Activated T-cell treated with anti-CD3 and anti-CD28 coated beads for 1 hour (primary cell): ENCODE results near the gene MED13.
"Not testable (repeated sequence)": the region's sequence is repeated elsewhere in the genome, so short reads cannot be mapped to it uniquely, and the experiment has no call there.

Experiments
- DNase-seq: peaks from one replicate; pipeline ENCODE4 v3.0.0-alpha.2; 2020; ENCODE audit warnings: low read depth

The MED13 gene

DNA sequence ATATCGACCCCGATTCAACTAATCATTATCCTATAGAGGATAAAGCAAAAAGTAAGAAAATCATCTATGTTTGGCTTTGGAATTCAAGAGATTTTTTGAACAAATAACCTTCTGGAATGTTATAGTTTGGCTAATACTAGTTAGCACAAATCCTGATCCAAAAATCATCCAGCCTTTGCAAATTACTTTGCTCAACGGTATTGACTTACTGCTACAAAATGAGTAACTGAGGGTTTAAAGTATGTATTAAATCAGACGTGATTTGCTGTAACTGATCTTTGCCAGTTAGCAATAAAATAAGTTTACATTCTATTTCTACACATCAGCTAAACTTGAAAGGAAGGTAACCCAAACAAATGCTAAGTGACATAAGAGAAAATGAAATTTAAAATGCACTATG, 6.5 kb downstream of the MED13 start:
- DNase-seq: no peak

DNA sequence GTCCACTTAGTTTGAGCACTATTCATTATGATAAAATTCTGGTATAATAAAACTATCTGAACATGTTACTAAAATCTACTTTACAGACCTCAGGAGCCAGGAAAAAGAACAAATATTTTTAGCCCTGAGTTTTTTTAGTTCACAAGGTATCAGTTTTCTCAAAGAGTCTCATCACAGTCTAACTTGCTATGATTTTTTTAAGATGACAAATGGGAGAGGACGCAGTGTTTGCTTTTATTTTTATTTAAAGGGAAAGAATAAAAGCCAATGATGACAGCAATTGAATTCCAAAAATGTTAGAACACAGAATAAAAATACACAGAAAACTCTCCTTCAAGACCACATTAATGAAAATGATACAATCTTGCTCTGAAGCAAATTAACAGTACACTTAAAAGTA, 7.4 kb downstream of the MED13 start:
- no peak for DNase-seq

DNA sequence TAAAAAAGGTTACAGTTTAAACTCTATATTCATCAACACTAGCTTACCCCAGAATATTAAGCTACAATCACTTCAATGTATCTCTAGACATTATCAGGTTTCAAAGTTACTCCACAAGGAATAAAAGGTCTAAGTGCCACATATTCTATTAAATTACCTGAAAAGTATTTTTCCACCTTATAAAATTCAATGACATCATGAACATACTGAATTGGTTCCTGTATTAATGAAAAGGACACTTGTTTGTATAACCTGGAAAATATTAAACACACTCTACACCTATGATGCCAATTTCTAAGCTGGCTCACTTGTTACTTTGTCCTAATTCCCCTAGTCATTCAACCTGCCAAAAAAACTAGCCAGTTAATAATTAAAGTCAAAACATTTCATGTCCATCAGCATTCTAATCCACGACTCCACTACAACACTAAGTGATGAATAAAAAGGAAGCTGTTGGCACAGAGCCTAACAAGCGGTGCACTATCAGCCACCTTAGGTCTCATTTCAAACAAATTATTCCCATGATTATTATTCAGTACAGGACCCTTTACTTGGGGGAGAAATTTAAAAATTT, 12.2 kb downstream of the MED13 start:
- no peak for DNase-seq

DNA sequence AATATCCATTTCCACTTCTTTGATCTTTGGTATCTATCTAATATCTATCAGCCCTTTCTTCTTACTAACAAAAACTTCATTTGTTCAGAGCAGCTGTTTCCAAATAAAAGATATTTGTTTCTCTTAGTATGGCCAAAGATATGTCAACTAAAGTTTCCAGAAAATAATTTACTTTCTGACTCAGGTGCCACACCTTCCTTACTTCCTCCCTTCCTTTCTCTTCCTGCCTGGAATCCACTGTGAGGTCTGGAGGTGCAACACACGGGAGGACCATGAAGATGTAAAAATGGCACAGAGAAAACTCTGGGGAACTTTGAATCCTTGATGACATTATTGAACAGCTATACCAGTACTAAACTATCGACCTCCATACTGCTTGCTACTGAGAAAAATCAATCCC, 14.0 kb downstream of the MED13 start:
- no peak for DNase-seq

DNA sequence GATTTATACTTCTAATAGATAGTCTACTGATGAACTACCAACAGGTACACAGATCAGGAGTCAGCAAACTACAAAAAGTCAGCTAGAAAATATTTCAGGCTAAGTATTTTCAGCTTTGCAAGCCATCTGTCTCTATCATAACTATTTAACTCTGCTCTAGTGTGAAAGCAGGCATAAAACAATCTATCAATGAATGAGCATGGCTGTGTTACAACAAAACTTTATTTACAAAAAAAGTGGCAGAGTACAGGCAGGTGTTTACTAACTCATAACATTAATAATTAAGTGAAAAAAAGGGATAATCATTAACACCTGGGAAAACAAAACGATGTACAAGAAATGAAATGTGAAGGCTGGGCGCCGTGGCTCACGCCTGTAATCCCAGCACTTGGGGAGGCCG, 15.8 kb downstream of the MED13 start:
- DNase-seq: no peak

DNA sequence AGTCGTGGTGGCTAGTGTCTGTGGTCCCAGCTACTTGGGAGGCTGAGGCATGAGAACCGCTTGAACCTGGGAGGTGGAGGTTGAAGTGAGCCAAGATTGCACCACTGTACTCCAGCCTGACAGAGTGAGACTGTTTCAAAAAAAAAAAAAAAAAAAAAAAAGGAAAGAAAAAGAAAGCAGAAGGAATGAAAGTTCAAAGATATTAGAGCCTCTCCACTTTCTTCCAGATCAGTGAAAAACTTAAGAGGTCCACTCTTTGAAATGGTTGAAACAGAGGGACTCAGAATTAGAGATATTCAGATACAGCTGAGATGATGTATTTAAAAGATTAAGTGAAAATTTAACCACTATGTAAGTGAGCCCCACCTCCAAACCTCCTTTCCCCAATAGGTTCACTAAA, 16.8 kb downstream of the MED13 start:
- no peak for DNase-seq

DNA sequence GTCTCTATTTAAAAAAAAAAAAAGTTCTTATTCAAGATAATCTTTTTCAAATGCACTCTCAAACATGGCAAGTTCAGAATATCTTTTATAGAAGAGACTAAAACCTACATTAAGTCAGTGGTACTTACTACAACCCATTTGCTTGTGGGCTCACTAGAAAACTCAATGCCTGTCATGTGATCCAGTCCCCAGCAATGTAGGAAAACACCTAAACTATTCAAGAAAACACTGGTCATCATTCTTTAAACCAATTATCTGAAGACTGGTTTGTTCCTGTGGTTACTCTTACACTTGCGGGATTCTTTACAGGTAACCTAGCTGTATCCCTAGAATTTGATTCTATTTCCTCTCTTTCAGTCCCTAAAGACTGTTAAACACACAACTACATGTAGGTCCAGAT, 19.6 kb downstream of the MED13 start:
- DNase-seq: no peak

DNA sequence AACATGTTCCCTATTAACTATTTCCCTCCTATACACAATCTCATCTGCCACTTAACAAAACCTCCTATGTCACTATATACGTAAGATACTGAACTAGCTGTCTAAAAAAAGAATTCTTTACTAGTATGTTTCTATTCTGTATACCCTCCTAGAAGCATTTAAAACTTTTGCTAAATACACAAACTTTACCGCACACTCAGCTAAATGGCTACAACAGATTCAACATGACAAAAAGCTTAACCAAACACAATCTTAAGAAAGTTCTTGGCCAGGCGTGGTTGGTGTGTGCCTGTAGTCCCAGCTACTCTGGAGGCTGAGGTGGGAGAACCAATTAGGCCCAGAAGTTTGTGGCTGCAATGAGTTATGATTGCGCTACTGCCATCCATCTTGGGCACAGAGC, 20.0 kb downstream of the MED13 start:
- no peak for DNase-seq

DNA sequence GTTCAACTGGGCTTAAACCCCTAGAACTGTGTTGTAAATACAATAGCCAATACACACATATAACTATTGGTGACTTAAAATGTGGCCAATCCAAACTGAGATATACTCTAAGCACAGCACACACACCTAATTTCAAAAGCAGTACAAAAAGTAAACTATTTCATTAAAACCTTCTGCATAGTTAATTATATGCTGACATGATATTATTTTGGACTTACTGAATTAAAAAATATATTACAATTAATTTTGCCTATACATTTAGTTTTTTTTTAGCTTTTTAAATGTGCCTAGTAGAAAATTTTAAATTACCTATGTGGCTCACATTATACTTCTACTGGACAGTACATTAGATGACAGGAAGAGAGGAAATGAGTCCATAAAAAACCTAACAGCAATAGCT, 21.5 kb downstream of the MED13 start:
- no peak for DNase-seq

DNA sequence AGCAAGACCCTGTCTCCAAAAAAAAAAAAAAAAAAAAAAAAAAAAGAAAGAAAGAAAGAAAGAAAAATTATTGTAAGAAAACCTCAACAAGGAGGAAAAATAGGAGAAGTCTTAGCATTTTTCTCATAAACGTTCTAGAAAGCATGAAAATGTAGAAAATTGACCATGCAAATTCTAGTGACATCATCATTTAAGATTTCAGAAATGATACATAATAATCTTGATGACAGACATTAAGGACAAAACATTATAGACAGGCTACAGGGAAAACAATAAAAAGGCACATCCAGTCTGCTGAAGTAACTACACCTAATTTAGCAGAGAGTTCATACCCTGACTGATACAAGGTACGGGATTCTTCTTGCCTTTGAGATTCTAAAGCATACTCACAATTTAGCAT, 21.9 kb downstream of the MED13 start:
- DNase-seq: no peak

DNA sequence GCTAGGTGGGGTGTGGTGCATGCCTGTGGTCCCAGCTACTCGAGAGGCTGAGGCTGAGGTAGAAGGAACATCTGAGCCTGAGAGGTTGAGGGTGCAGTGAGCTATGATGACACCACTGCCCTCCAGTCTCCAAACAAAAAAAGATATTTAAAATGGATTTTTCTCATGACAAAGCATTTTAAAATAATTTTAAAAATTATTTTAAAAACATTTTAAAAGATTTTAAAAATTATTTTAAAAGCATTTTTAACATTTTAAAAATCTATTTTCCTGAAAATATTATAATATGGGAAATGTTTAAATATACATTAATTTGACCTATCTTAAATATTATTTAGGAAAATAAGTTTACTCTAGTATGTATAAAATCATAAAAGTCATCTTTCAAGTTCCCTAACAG, 26.8 kb downstream of the MED13 start:
- DNase-seq: no peak

DNA sequence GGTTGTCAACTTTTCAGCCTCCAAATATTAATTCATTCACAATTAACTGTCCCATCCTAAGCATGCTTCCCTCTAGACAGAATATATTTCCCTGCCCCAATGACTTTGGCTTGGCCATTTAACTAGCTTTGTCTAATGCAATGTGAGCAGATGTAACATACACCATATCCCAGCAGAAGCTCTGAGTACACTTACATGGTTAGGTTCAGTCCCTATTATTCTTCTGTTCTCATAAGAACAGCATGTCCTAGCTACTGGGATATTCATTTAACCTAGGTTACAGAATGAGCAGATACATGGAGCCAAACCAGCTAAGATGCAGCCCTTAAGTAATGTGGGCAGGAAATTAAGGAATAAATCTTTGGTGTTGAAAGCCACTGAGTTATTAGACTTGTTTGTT, 31.8 kb downstream of the MED13 start:
- no peak for DNase-seq

DNA sequence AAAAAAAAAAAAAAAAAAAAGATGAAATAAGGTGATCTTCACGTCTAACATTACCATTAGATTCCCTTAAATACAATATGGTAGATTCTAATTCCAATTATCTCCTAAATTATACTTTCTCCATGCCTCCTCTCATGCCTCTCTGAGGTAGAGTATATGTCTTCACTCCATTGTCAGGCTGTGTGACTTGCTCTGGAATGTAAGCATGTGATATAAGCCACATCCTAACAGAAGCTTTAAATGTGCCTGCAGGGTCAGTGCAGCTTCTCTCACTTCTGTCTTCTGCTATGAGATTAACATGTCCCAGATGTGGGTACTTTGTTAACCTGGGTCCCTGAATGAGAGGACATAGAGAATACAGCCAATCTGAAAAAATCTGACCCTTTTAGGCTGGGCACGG, 32.6 kb downstream of the MED13 start:
- no peak for DNase-seq

DNA sequence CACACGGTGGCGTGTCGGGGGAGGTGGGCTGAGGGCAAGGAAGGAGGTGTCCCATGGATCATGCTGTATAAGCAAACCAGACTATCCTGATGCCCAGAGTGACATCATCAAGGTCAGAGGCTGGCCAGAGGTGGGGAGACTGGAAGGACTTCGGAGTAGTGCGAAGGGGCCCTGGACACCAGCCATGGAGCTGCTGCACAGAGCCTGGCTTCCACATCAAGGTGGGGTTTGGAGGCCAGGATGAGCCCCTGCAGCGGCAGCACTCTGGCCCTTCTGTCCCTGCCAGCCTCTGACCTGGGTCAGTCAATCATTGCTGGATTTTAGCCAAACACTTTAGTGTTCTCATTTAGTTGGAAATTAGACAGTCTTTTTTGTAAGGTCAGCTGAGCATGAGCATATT, 34.8 kb downstream of the MED13 start:
- DNase-seq: no peak

DNA sequence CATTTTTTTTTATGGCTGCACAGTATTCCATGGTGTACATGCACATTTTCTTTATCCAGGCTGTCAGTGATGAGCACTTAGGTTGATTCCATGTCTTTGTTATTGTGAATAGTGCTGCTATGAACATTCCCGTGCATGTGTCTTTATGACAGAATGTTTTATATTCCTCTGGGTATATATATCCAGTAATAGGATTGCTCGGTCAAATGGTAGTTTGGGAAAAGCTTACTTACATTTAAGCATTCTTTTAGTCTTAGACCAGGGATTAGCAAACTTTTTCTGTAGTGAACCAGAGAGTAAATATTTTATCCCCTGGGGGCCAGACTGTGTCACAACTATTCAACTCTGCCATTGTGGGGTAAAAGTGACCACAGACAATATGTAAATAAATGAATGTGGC, 40.2 kb downstream of the MED13 start:
- DNase-seq: no peak

DNA sequence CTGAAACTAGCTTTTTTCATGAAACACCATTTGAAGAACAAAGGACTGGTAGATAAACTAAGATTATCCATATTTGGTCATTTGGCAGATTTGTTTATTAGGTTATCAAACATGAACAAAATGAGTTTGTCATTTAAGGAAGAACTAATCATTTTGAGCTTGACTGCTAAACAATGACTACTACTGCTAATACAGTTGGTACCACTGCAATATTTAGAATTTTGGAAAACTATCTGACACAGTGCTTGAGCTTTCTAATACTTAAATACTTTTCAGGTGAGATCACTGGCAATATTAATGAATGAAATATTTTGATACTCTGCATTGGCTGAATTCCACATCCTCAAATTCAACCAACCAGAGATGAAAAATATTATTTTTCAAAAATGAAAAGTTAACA, 47.2 kb downstream of the MED13 start:
- no peak for DNase-seq

DNA sequence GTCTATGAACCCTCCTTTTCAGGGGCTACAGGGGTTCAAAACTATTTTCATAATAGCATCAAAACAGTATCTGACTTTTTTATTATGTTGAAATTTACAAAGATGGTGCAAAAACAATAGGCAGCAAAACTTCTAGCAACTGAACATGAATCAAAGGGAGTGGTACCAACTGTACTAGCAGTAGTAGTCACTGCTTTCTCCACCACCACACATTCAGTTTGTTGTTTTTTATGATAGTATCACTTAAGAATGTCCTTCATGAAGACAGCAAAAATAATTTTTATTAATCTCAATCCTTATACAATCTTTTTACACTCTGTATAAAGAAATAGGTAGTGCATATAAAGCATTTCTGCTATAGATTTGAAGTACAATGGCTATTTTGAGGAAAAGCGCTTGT, 47.6 kb downstream of the MED13 start:
- DNase-seq: no peak

DNA sequence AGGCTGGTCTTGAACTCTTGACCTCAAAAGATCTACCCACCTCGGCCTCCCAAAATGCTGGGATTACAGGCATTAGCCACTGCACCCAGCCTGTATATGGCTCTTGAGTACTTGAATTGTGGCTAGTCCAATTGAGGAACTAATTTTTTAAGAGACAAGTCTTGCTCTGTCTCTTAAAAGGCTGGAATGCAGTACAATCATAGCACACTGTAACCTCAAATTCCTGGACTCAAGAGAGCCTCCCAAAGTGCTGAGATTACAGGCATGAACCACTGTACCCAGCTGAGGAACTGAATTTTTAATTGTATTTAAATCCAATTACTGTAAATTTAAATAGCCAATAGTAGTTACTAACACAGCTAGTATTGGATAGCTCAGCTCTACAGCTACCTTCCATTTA, 50.6 kb downstream of the MED13 start:
- DNase-seq: no peak

DNA sequence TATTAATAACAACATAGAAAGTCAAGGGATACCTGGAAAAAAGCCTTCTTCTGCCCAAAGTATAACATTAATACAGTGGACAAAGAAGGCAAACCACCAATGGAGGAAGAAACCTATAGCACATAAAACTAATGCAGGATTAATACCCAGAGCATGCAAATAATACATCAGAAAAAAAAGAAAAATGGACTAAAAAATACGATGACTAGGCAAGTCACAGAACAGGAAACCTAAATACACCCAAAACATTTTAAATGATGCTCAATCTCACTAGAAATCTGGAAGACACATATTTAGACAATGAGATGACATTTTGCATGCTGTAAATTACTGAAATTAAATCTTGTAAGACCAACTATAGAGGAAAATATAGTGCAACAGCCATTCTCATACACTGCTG, 55.9 kb downstream of the MED13 start:
- no peak for DNase-seq

DNA sequence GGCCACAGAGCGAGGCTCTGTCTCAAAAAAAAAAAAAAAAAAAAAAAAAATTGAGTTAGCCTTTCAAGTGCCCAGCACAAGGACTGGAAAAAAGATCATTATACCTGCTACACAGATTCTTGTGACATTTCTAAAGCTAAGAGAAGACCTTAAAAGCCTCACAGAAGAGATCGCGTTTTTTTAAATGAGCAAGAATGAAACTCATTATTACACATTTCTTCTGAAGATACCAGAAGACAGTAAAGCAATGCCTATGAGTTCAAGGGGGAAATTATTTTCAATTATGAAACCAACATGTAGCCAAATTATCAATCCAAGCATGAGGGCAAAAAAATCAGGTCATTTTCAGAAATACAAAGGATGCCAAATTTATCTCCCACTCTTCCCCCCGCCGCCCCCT, 56.8 kb downstream of the MED13 start:
- no peak for DNase-seq

DNA sequence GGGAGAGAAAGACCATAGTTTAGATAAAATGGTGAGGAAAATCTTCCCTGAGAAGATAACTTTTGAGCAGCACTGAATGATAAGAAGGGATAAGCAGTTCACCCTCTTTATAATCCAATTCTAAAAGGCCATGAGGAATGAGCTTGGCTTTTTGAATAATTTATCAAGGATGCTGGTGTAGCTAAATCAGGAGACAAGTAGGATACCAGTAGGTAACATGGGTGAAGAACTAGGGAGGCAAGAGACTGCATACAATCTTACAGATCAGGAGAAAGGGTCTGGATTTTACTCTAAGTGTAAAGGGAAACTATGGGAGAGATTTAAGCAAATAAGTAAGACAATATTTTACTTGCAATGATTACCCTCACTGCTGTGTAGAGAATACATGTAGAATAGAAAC, 60.7 kb downstream of the MED13 start:
- no peak for DNase-seq

DNA sequence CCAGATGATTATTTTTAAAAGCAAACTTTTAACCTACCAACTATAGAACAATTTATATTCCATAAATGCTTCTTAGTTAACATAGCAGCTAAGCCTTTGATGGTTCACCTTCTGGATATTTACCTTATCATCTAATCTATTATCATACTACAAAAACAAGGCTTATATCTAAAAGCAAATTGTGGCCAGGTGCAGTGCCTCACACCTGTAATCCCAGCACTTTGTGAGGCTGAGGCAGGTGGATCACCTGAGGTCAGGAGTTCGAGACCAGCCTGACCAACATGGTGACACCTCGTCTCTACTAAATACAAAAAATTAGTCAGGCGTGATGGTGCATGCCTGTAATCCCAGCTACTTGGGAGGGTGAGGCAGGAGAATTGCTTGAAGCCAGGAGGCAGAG, 61.9 kb downstream of the MED13 start:
- DNase-seq: not testable (repeated sequence)

DNA sequence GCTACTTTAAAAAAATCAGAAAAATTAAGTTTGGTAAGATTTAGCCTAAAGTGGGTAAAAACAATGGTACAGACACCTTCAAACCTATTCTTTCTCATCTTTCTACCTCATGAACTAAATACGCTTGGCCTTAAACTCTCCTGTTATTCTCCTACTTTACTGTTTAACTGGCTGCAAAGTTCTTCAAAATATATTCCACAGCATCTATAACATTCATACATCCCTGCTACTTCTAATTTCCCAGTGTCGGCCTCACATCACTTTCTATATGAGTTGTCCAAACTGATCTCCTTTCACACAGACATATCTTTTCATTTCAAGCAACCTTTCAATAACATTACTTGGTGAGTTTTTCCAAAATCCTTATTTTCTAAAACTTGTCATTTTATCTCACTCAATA, 64.0 kb downstream of the MED13 start:
- DNase-seq: no peak

DNA sequence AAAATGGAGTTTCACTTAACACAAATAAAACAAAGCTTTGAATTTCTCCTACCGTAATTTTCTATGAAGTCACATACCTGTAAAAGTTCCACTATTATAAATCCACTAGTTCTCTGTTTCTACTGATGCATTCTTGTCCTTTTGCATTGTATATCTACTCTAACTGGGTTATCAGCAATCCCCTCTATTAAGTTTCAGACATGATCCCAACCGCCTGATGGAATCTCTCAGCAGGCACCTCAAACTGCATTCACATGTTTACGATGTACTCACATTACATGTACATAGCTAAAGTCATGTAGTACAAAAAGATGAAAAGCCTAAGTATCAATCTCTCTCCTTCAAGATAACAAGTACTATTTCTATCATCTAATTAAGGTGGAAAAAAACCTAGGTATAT, 64.9 kb downstream of the MED13 start:
- DNase-seq: no peak

DNA sequence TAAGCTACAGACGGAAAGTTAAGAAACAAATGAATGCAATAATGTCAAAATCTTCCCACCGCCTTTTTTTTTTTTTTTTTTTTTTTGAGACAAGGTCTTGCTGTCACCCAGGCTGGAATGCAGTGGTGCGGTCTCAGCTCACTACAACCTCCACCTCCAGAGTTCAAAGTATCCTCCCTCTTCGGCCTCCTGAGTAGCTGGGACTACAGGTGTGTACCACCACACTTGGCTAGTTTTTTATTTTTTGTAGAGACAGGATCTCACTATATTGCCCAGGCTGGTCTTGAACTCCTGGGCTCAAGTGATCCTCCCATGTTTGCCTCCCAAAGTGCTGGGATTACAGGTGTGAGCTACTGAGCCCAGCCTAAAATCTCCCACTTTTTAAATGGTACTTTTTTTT, 66.5 kb downstream of the MED13 start:
- not testable (repeated sequence) for DNase-seq
